Activated T-helper 1 cell treated with anti-CD3 and anti-CD28 coated beads, Interleukin-12 subunit alpha, Interleukin-12 subunit beta, Interleukin-2, Interleukin-4 antibody, amounts not matched to agents 30 ng/mL and 10 ng/mL and 1 ng/mL, durations not matched to agents 14 hours and 24 hours and 36 hours (primary cell): Measurements from ENCODE around the gene MAOB. TPM values are rescaled to one million over a fixed set of nuclear protein-coding genes. Genes with fewer than 3 reads are reported as not detected.

Experiments
- DNase-seq: peaks from one replicate; pipeline ENCODE4 v3.0.0; 2021; ENCODE audit warnings: low spot score
- H3K27ac Mint-ChIP-seq: one replicate; pipeline ENCODE4 v1.8.0; 2021; ENCODE audit warnings: mild to moderate bottlenecking, mixed read lengths
- H3K27me3 Mint-ChIP-seq: one replicate; pipeline ENCODE4 v1.8.0; 2022; ENCODE audit warnings: mild to moderate bottlenecking, moderate library complexity, mixed read lengths; ENCODE audit not compliant: insufficient read depth
- H3K36me3 Mint-ChIP-seq: one replicate; pipeline ENCODE4 v1.8.0; 2021; ENCODE audit warnings: low read depth, mixed read lengths
- H3K4me1 Mint-ChIP-seq: one replicate; pipeline ENCODE4 v1.8.0; 2021; ENCODE audit warnings: low read depth, mixed read lengths
- H3K4me3 Mint-ChIP-seq: one replicate; pipeline ENCODE4 v1.8.0; 2021; ENCODE audit warnings: mild to moderate bottlenecking, moderate library complexity, mixed read lengths
- H3K9me3 Mint-ChIP-seq: one replicate; pipeline ENCODE4 v1.8.0; 2021; ENCODE audit warnings: mixed read lengths
- intact Hi-C: fragments of 100-400 bp; cut with micrococcal nuclease; formaldehyde crosslinking; loops from one replicate; pipeline ENCODE4 v1.15.1; 2024
- total RNA-seq: library from RNA; stranded (reverse); gene quantifications from 2 replicates; pipeline ENCODE4 v1.2.3, GENCODE V29; 2022

The MAOB gene
- total RNA-seq, 1 donor from 2014 or later: not detected

- DNase-seq: no peak
- no peaks in the 10 kb centered on the region for H3K27me3 Mint-ChIP-seq
- intact Hi-C loops: no loop called here
- H3K9me3 Mint-ChIP-seq: no peaks in the 10 kb centered on the region
- no peaks in the 10 kb centered on the region for H3K36me3 Mint-ChIP-seq
- no peak overlapping the region for H3K4me3 Mint-ChIP-seq
- H3K4me1 Mint-ChIP-seq: no peaks in the 10 kb centered on the region
- no peak overlapping the region for H3K27ac Mint-ChIP-seq
These were observed 165.1 kb downstream of the MAOB start for GRCh38 chrX:43717161-43717560.

- H3K36me3 Mint-ChIP-seq: no peaks in the 10 kb centered on the region
- intact Hi-C loops: no loop called here
- no peaks in the 10 kb centered on the region for H3K4me1 Mint-ChIP-seq
- no peak overlapping the region for H3K4me3 Mint-ChIP-seq
- no peaks in the 10 kb centered on the region for H3K9me3 Mint-ChIP-seq
- H3K27me3 Mint-ChIP-seq: no peaks in the 10 kb centered on the region
- no peak overlapping the region for H3K27ac Mint-ChIP-seq
- no peak for DNase-seq
These were observed 165.6 kb downstream of the MAOB start for GRCh38 chrX:43716696-43717095.

Other genes starting within 250 kb of the MAOB start
- gene MAOA, start 226.2 kb downstream of the MAOB start, total RNA-seq: 0.54 and 0.57 TPM in 2 replicates
- gene NDP, start 90.9 kb upstream of the MAOB start, total RNA-seq: not detected in 2 replicates